ENCODE measurements around the gene CCL28.

CCL28 gene

GRCh38 chr5:43338862-43339261, 73.3 kb downstream of the CCL28 start:
- Histone ChIP-seq H3K4me3 (ENCODE audit: insufficient read depth, low read length, poor library complexity, severe bottlenecking) (no peak overlapping the region), H2AFZ (ENCODE audit: low read depth, low read length, severe bottlenecking) (no peak overlapping the region), H3K36me3 (ENCODE audit: low read length) (no peaks in the 10 kb centered on the region), H3K9me3 (ENCODE audit: insufficient read depth, low read length) (no peaks in the 10 kb centered on the region; the same call in 1 of the 2 replicates), H3K27me3 (ENCODE audit: low read length) (no peaks in the 10 kb centered on the region; the same call in 1 of the 2 replicates), H3F3A (ENCODE audit: insufficient read depth) (no peaks in the 10 kb centered on the region), H3K9me2 (replicated peaks; ENCODE audit: insufficient read depth, low read length) (no peaks in the 10 kb centered on the region), H3K79me2 (ENCODE audit: insufficient read depth, low read length) (no peaks in the 10 kb centered on the region), H3K9ac (ENCODE audit: low read length) (no peak overlapping the region), H3K27ac (ENCODE audit: low read depth, low read length) (no peak overlapping the region), H4K20me1 (ENCODE audit: low read depth, low read length) (no peaks in the 10 kb centered on the region), H3K4me2 (ENCODE audit: low read depth, low read length, poor library complexity, severe bottlenecking) (no peak overlapping the region)
- TF ChIP-seq CTCF (IDR thresholded peaks at IDR 0.05; ENCODE audit: insufficient read depth, low read length, poor library complexity, severe bottlenecking) (no peak), EZH2phosphoT487 (conservative IDR thresholded peaks at IDR 0.05; ENCODE audit: low read length) (no peak)

- H4K20me1 ChIP-seq (ENCODE audit: low read depth, low read length): no peaks in the 10 kb centered on the region
- no peak overlapping the region for H3K27ac ChIP-seq (ENCODE audit: low read depth, low read length)
- H3K79me2 ChIP-seq (ENCODE audit: insufficient read depth, low read length): no peaks in the 10 kb centered on the region
- no peaks in the 10 kb centered on the region; the same call in 1 of the 2 replicates for H3K27me3 ChIP-seq (ENCODE audit: low read length)
- no peaks in the 10 kb centered on the region for H3F3A ChIP-seq (ENCODE audit: insufficient read depth)
- H3K4me3 ChIP-seq (ENCODE audit: insufficient read depth, low read length, poor library complexity, severe bottlenecking): no peak overlapping the region
- no peaks in the 10 kb centered on the region for H3K36me3 ChIP-seq (ENCODE audit: low read length)
- no peaks in the 10 kb centered on the region for H3K9me2 ChIP-seq (replicated peaks; ENCODE audit: insufficient read depth, low read length)
- no peaks in the 10 kb centered on the region; the same call in 1 of the 2 replicates for H3K9me3 ChIP-seq (ENCODE audit: insufficient read depth, low read length)
- TF ChIP-seq CTCF (IDR thresholded peaks at IDR 0.05; ENCODE audit: insufficient read depth, low read length, poor library complexity, severe bottlenecking) (no peak), EZH2phosphoT487 (conservative IDR thresholded peaks at IDR 0.05; ENCODE audit: low read length) (no peak)
- no peak overlapping the region for H3K4me2 ChIP-seq (ENCODE audit: low read depth, low read length, poor library complexity, severe bottlenecking)
- H2AFZ ChIP-seq (ENCODE audit: low read depth, low read length, severe bottlenecking): no peak overlapping the region
- H3K9ac ChIP-seq (ENCODE audit: low read length): no peak overlapping the region
Measured at GRCh38 chr5:43336159-43336558, 76.0 kb downstream of the CCL28 start.

- no peaks in the 10 kb centered on the region for H3K36me3 ChIP-seq (ENCODE audit: low read length)
- no peaks in the 10 kb centered on the region for H3F3A ChIP-seq (ENCODE audit: insufficient read depth)
- H3K79me2 ChIP-seq (ENCODE audit: insufficient read depth, low read length): no peaks in the 10 kb centered on the region
- no peaks in the 10 kb centered on the region; the same call in 1 of the 2 replicates for H3K9me3 ChIP-seq (ENCODE audit: insufficient read depth, low read length)
- no peak for TF ChIP-seq CTCF (IDR thresholded peaks at IDR 0.05; ENCODE audit: insufficient read depth, low read length, poor library complexity, severe bottlenecking)
- TF ChIP-seq EZH2phosphoT487 (conservative IDR thresholded peaks at IDR 0.05; ENCODE audit: low read length): no peak
- H3K27me3 ChIP-seq (ENCODE audit: low read length): no peaks in the 10 kb centered on the region; the same call in 1 of the 2 replicates
- H3K27ac ChIP-seq (ENCODE audit: low read depth, low read length): no peak overlapping the region
- H3K9ac ChIP-seq (ENCODE audit: low read length): no peak overlapping the region
- H2AFZ ChIP-seq (ENCODE audit: low read depth, low read length, severe bottlenecking): no peak overlapping the region
- no peaks in the 10 kb centered on the region for H4K20me1 ChIP-seq (ENCODE audit: low read depth, low read length)
- no peaks in the 10 kb centered on the region for H3K9me2 ChIP-seq (replicated peaks; ENCODE audit: insufficient read depth, low read length)
- no peak overlapping the region for H3K4me2 ChIP-seq (ENCODE audit: low read depth, low read length, poor library complexity, severe bottlenecking)
- no peak overlapping the region for H3K4me3 ChIP-seq (ENCODE audit: insufficient read depth, low read length, poor library complexity, severe bottlenecking)
Measured at GRCh38 chr5:43335681-43336080, 76.5 kb downstream of the CCL28 start.
